GM12892 (cell line): ENCODE measurements around the gene ZMYND10.

ENCODE experiments used
- POLR2A ChIP-seq: IDR thresholded peaks from 2 replicates; pipeline ENCODE4 v1.6.1; 2011; ENCODE audit warnings: low read depth, low read length, control low read depth
- POLR2AphosphoS5 ChIP-seq: IDR thresholded peaks from 2 replicates; pipeline ENCODE4 v1.6.1; 2011; ENCODE audit warnings: low read depth, low read length, control low read depth

DNA sequence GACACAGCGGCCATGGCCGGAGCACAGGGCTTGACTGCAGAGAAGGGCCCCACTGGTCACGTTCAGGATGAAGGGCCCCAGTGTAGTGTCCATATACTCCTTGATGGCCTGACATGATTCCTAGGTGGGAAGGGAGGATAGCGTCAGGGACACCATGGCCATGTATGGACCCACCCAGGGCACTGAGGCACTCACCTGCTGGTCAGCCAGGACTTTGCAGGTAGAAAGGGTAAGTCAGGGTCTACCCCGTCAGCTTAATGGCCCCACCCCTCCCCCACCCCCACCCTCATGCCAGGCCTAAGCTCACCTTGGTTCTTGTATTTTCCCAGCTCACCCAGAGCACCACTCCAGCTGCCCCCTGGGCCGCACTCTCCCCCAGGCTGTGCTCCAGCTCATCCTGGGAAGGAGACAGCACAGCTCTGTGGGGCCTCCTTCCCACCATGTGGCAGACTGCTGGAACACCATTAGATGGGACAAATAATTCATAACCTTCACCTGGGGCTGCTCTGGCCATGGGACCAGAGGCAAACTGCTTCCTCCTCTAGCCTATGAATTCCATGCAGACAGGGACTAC lies 44.8 kb downstream of the ZMYND10 start:
- no peak for TF ChIP-seq POLR2A
- TF ChIP-seq POLR2AphosphoS5, result no peak
